HG02840 (cell line): ENCODE data around the gene ATOH8.
"Not testable (repeated sequence)": the region's sequence is repeated elsewhere in the genome, so short reads cannot be mapped to it uniquely, and the experiment has no call there.

Experiments
- ATAC-seq: cut with Tn5 transposase; IDR thresholded peaks from one replicate; pipeline ENCODE4 v1.9.1; 2021; ENCODE audit warnings: mild to moderate bottlenecking, moderate library complexity, moderate number of reproducible peaks; ENCODE audit not compliant: unreplicated experiment, low FRiP score

The ATOH8 gene

GRCh38 chr2:85753525-85754312, at the start of gene ATOH8:
Gene ATOH8 (plus strand): TSS chr2:85753991. CDS start chr2:85754190, 199 bp downstream.
- no peak for ATAC-seq

GRCh38 chr2:85704038-85704437, 49.8 kb upstream of the ATOH8 start:
- no peak for ATAC-seq

GRCh38 chr2:85704800-85705679, 48.8 kb upstream of the ATOH8 start:
- ATAC-seq = no peak

GRCh38 chr2:85705680-85706039, 48.1 kb upstream of the ATOH8 start:
- no peak for ATAC-seq

GRCh38 chr2:85706063-85706462, 47.7 kb upstream of the ATOH8 start:
- ATAC-seq = no peak

GRCh38 chr2:85706599-85707296, 47.0 kb upstream of the ATOH8 start:
- no peak for ATAC-seq

- no peak for ATAC-seq
Measured at GRCh38 chr2:85707304-85707703, 46.5 kb upstream of the ATOH8 start.

GRCh38 chr2:85708641-85709040, 45.1 kb upstream of the ATOH8 start:
- no peak for ATAC-seq

- no peak for ATAC-seq
Measured at GRCh38 chr2:85709401-85709811, 44.4 kb upstream of the ATOH8 start.

GRCh38 chr2:85710687-85711577, 42.9 kb upstream of the ATOH8 start:
- ATAC-seq = no peak

GRCh38 chr2:85711578-85712060, 42.2 kb upstream of the ATOH8 start:
- no peak for ATAC-seq

- ATAC-seq = no peak
Measured at GRCh38 chr2:85712336-85712735, 41.5 kb upstream of the ATOH8 start.

- ATAC-seq = no peak
Measured at GRCh38 chr2:85712849-85713612, 40.8 kb upstream of the ATOH8 start.

GRCh38 chr2:85713836-85714235, 40.0 kb upstream of the ATOH8 start:
- no peak for ATAC-seq

GRCh38 chr2:85714421-85714820, 39.4 kb upstream of the ATOH8 start:
- ATAC-seq = not testable (repeated sequence)

GRCh38 chr2:85714841-85715240, 39.0 kb upstream of the ATOH8 start:
- ATAC-seq = no peak

- no peak for ATAC-seq
Measured at GRCh38 chr2:85716346-85716914, 37.4 kb upstream of the ATOH8 start.

GRCh38 chr2:85717308-85718008, 36.3 kb upstream of the ATOH8 start:
- ATAC-seq = no peak
